DOHH2 (cell line): ENCODE measurements around the gene ARHGAP4.

ENCODE experiments used
- H3F3A ChIP-seq: fragments of 200-600 bp; sonication (generic), shearing (Covaris generic); 2 replicates; pipeline ENCODE4 v1.6.0; 2016; ENCODE audit warnings: antibody characterized with exemption, mild to moderate bottlenecking; ENCODE audit not compliant: control insufficient read depth, insufficient read depth
- H3K27ac ChIP-seq: fragments of 200-600 bp; sonication (generic); 2 replicates; pipeline ENCODE4 v1.5.1; 2014; ENCODE audit warnings: low read depth, mild to moderate bottlenecking, low read length, moderate library complexity
- H3K27me3 ChIP-seq: fragments of 200-600 bp; sonication (generic); 2 replicates; pipeline ENCODE4 v1.6.1; 2014; ENCODE audit warnings: mild to moderate bottlenecking, low read length, mixed read lengths; ENCODE audit not compliant: control insufficient read depth
- H3K36me3 ChIP-seq: fragments of 200-600 bp; sonication (generic); 2 replicates; pipeline ENCODE4 v1.6.1; 2014; ENCODE audit warnings: mild to moderate bottlenecking, low read length, moderate library complexity, mixed read lengths; ENCODE audit not compliant: control insufficient read depth
- H3K4me1 ChIP-seq: fragments of 200-600 bp; sonication (generic); 2 replicates; pipeline ENCODE4 v1.6.1; 2014; ENCODE audit warnings: mild to moderate bottlenecking, low read length, mixed read lengths; ENCODE audit not compliant: control insufficient read depth
- H3K4me2 ChIP-seq: fragments of 200-600 bp; sonication (generic); 2 replicates; pipeline ENCODE4 v1.6.0; 2014; ENCODE audit warnings: mild to moderate bottlenecking, low read length, moderate library complexity
- H3K4me3 ChIP-seq: fragments of 200-600 bp; sonication (generic); 2 replicates; pipeline ENCODE4 v1.5.1; 2014; ENCODE audit warnings: mild to moderate bottlenecking, low read length, mixed read lengths
- H3K79me2 ChIP-seq: fragments of 200-600 bp; sonication (generic); 2 replicates; pipeline ENCODE4 v1.6.1; 2014; ENCODE audit warnings: mild to moderate bottlenecking, low read length, mixed read lengths; ENCODE audit not compliant: control insufficient read depth
- H3K9me2 ChIP-seq: fragments of 200-600 bp; sonication (generic); replicated peaks from 2 replicates; pipeline ENCODE4 v1.6.1; 2014; ENCODE audit warnings: mild to moderate bottlenecking, low read length, mixed read lengths; ENCODE audit not compliant: control insufficient read depth
- H3K9me3 ChIP-seq: fragments of 200-600 bp; sonication (generic); 2 replicates; pipeline ENCODE4 v1.6.1; 2014; ENCODE audit warnings: antibody characterized with exemption, low read length, mixed read lengths; ENCODE audit not compliant: control insufficient read depth, insufficient read depth
- H4K20me1 ChIP-seq: fragments of 200-600 bp; sonication (generic); 2 replicates; pipeline ENCODE4 v1.6.0; 2014; ENCODE audit warnings: low read depth, mild to moderate bottlenecking, antibody characterized with exemption, low read length, moderate library complexity; ENCODE audit not compliant: control insufficient read depth, insufficient read depth
- CTCF ChIP-seq: fragments of 200-600 bp; sonication (generic); IDR thresholded peaks from one replicate; pipeline ENCODE4 v1.5.1; 2014; ENCODE audit warnings: antibody characterized with exemption, mild to moderate bottlenecking, low read depth, low read length; ENCODE audit not compliant: poor library complexity, severe bottlenecking
- EZH2phosphoT487 ChIP-seq: fragments of 200-600 bp; sonication (generic); IDR thresholded peaks from 2 replicates; pipeline ENCODE4 v1.6.1; 2017; ENCODE audit warnings: borderline replicate concordance, mild to moderate bottlenecking, antibody characterized with exemption, low read length, moderate library complexity, mixed read lengths

The ARHGAP4 gene

GRCh38 chrX:153929576-153929975, 3.5 kb upstream of the ARHGAP4 start:
- Histone ChIP-seq H3K4me2 (peak overlapping the region; percentile 64), H3K27ac (peak overlapping the region; percentile 63), H3K9me3 (no peaks in the 10 kb centered on the region), H3F3A (peaks cover 9% of the 10 kb centered on the region; the same call in 1 of the 2 replicates), H4K20me1 (no peaks in the 10 kb centered on the region), H3K4me3 (peak overlapping the region; percentile 60), H3K4me1 (peaks cover 35% of the 10 kb centered on the region), H3K27me3 (no peaks in the 10 kb centered on the region), H3K9me2 (no peaks in the 10 kb centered on the region), H3K79me2 (peaks cover 34% of the 10 kb centered on the region), H3K36me3 (peaks cover 56% of the 10 kb centered on the region)
- TF ChIP-seq EZH2phosphoT487 (no peak), CTCF (no peak)

GRCh38 chrX:153928846-153929245, 2.8 kb upstream of the ARHGAP4 start:
- peak overlapping the region; percentile 60 for H3K4me3 ChIP-seq
- TF ChIP-seq CTCF (no peak), EZH2phosphoT487 (no peak)
- H3K4me2 ChIP-seq = peak overlapping the region; percentile 64
- no peaks in the 10 kb centered on the region for H4K20me1 ChIP-seq
- peak overlapping the region; percentile 63 for H3K27ac ChIP-seq
- peaks cover 34% of the 10 kb centered on the region for H3K79me2 ChIP-seq
- H3K9me2 ChIP-seq = no peaks in the 10 kb centered on the region
- peaks cover 58% of the 10 kb centered on the region for H3K36me3 ChIP-seq
- H3K9me3 ChIP-seq = no peaks in the 10 kb centered on the region
- peaks cover 39% of the 10 kb centered on the region for H3K4me1 ChIP-seq
- peaks cover 9% of the 10 kb centered on the region; the same call in 1 of the 2 replicates for H3F3A ChIP-seq
- H3K27me3 ChIP-seq = no peaks in the 10 kb centered on the region

GRCh38 chrX:153927922-153928760, 2.1 kb upstream of the ARHGAP4 start:
- H3K79me2 ChIP-seq = peaks cover 35% of the 10 kb centered on the region
- H3K4me3 ChIP-seq = peak overlapping the region; percentile 98
- peak overlapping the region; percentile 100 for H3K27ac ChIP-seq
- H3K36me3 ChIP-seq = peaks cover 58% of the 10 kb centered on the region
- H4K20me1 ChIP-seq = no peaks in the 10 kb centered on the region
- H3K9me2 ChIP-seq = no peaks in the 10 kb centered on the region
- no peaks in the 10 kb centered on the region for H3K9me3 ChIP-seq
- peaks cover 9% of the 10 kb centered on the region; the same call in 1 of the 2 replicates for H3F3A ChIP-seq
- H3K27me3 ChIP-seq = no peaks in the 10 kb centered on the region
- H3K4me2 ChIP-seq = peak overlapping the region; percentile 98
- TF ChIP-seq CTCF (no peak), EZH2phosphoT487 (no peak)
- H3K4me1 ChIP-seq = peaks cover 43% of the 10 kb centered on the region
